OCI-LY3 (cell line): ENCODE results near the gene DOCK6.

Experiments used
- CTCF ChIP-seq: fragments of 200-600, 300-600 bp; sonication (generic); IDR thresholded peaks from 2 replicates; pipeline ENCODE4 v1.5.1; 2014; ENCODE audit warnings: antibody characterized with exemption, low read length, low read depth
- EZH2phosphoT487 ChIP-seq: fragments of 200-600 bp; shearing (Covaris generic); IDR thresholded peaks from 2 replicates; pipeline ENCODE4 v1.6.1; 2018; ENCODE audit warnings: antibody characterized with exemption, mixed run types, low read depth

- TF ChIP-seq CTCF = no peak
- no peak for TF ChIP-seq EZH2phosphoT487
Observed at GRCh38 chr19:11256189-11256588, 6.1 kb downstream of the DOCK6 start.
